AG09319 (cell line): ENCODE measurements around the gene MPO.

Experiments
- DNase-seq: peaks from one replicate; pipeline ENCODE4 v3.0.0-alpha.2; 2010; ENCODE audit warnings: low read depth; ENCODE audit errors: extremely low read depth
- TF ChIP-seq, protein P1 (sequence below): IDR thresholded peaks from 2 replicates; pipeline ENCODE4 v1.5.1; 2011; ENCODE audit warnings: low read depth, mild to moderate bottlenecking, inconsistent platforms, low read length, moderate library complexity

The MPO gene

DNA sequence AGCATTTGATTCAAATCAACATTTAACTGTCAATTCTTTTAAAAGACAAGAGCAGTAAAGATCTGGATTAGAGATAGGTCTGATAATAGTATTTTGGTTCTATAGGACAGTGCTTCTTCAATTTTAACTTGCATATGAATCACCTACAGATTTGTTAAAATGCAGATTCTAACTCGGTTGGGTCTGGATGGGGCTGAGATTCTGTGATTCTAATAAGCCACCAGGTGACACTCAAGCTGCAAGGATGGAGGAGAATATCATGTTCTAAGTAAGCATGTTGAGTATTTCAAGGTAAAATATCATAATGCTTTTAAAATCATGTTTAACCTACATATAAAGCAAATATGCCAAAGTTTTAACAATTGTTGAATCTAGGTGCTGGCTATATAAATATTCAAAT is 32.1 kb upstream of the MPO start:
- no peak for DNase-seq
- TF ChIP-seq, protein P1, sequence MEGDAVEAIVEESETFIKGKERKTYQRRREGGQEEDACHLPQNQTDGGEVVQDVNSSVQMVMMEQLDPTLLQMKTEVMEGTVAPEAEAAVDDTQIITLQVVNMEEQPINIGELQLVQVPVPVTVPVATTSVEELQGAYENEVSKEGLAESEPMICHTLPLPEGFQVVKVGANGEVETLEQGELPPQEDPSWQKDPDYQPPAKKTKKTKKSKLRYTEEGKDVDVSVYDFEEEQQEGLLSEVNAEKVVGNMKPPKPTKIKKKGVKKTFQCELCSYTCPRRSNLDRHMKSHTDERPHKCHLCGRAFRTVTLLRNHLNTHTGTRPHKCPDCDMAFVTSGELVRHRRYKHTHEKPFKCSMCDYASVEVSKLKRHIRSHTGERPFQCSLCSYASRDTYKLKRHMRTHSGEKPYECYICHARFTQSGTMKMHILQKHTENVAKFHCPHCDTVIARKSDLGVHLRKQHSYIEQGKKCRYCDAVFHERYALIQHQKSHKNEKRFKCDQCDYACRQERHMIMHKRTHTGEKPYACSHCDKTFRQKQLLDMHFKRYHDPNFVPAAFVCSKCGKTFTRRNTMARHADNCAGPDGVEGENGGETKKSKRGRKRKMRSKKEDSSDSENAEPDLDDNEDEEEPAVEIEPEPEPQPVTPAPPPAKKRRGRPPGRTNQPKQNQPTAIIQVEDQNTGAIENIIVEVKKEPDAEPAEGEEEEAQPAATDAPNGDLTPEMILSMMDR: no peak; the same call in 1 of the 2 replicates

DNA sequence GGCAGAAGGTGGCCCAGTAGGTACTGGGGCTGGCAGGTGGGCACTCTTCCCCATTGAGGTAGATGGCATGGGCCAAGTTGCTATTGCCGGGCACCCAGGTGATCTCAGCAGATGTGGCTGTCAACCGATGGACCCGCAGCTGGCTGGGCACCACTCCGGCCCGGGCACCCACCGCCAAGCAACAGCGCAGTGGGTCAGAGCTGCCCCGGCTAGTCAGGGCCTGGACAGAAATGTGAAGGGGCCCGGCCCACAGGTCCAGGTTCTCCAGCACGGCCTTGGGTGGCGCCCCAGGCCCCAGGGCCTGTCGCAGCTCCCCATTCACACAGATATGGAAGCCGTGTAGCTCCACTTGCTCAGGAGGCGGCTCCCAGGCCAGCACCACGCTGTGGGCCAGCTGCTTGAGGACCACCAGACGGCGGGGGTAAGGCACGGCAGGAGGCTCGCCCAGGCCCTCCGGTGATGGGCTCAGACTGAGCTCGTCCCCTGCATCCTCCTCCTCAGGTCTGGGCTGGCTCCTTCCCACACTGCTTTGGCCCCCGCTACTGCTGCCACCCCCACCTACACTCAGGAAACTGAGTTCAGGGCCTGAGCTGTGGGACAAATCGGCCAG is 31.4 kb upstream of the MPO start:
- DNase-seq: no peak

DNA sequence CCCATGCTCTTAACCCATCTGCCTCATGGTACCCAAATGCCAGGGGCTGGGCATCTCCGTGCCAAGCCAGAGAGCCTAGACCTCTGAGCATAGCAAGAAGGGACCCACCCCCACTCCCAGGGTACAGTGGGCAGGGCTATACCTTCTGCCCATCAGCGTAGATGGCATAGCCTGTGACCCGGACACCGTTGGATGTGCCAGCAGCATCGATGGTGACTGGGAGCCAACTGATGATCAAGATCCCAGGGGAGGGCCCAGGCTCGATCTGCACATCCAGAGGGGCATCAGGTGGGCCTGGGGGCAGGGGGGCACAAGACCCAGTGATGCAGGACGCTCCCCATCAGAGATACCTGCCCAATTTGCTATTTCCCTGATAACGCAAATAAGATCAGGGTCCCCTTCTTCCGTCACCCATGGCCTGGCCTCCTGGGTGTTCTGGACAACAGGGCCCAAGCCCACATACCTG is 30.7 kb upstream of the MPO start:
- no peak for DNase-seq
- TF ChIP-seq, protein P1: no peak

More for the DNA sequence above, 31.4 kb upstream of the MPO start:
- TF ChIP-seq, protein P1: no peak

DNA sequence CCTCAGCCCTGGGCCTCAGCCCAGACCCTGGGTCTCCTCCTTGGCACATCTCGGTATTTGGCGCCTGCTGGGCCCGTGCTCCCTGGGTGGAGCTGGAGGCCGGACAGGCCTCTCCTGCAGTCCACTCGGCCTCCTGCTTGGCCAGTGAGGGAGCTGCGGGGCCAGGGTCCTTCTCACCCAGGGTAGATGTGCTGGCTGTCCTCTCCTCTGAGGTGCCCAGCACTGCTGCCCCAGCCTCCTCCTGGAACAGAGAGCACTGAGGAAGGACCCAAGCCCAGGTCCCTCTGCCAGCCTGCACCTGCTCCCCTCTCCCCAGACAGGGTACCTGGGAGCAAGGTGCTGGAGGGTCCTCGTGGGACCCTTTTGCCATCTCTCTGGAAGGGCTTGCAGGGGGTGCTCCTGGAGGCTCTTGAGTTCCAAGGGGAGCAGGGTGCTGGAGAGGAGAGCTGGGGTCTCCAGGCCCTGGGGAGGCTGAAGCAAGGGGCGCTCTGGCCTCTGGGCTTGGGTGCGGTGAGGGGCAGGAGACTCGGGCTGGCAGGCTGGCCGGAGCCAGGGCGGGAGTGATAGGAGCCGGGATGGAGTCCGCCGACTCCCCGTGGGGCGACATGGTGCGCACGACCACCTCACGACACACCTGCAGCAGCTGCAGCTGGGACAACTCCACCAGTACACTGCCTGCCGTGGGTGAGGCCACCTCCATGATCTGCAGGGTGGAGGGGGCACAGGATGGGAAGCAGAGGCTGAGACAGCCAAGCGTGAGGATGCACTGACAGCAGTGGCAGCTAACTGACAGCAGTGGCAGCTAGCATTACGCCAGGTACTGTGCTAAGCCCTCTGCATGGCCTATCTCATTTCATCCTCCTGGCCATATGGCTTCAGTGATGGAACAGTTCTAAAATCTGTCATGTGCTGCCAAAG is 30.0 kb upstream of the MPO start:
- DNase-seq: no peak
- TF ChIP-seq, protein P1: no peak

DNA sequence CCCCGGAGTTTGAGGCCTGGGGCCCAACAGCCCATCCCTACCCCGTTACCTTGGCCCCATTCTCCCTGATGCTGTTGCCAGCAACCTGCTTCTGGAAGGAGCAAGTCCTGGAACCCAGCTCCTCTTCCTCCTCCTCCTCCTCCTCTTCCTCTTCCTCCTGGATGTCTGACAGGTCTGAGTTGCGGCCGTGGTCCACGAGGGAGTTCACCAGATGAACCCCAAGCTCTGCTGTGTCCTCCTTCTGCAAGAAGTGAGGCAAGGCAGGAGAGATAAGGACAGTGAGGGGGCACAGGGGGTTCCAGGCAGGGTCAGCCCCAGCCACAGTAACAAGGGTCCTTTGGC is 29.2 kb upstream of the MPO start:
- TF ChIP-seq, protein P1: no peak
- no peak for DNase-seq

DNA sequence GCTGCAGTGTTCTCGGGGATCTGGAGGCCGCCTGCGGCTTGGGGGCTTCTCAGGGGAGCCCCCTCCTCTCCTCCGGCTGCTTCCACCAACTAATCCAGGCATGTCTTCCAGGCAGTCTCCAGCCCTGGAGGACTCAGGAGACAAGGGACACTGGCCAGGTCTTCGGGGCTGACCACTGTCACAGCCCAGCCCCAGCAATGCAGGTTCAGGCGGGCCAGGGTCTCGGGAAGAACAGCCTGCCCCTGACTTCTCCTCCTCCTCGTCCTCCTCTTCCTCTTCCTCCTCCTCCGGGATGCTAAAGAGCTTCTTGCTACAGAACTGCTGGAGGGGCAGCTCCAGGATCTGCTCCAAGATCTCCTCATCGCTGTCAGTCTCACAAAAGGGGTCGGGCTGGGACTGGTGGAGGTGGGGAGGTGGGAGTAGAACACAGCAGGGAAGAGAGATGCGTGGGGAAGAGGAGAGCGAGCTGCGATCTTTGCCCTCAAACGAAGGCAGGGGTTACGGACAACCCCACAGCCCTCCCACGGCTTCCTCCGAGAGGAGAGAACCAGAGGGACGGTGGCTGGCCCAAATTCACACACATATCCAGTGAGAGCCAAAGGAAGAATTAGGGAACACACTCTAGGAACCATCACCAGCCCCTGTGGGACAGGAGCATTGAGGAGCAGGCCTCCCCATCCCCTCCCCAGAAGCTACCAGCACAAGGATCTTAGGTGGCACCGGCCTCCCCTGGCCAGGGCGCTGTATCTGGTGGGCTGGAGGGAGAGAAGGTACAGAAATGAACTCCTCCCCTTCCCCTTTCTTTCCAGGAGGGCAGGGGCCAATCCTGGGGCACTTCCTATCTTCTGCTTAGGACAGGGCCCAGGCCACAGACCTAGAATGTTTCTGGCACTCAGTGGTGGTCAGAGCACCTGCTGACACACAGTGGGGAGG is 28.5 kb upstream of the MPO start:
- DNase-seq: no peak

More for the DNA sequence above, 28.5 kb upstream of the MPO start:
- TF ChIP-seq, protein P1: no peak
